CD14-positive monocyte (primary cell): ENCODE measurements around the gene PDPN. TPM values are rescaled to one million over a fixed set of nuclear protein-coding genes. Genes with fewer than 3 reads are reported as not detected.

Experiments
- DNase-seq, 3 donors: peaks; one replicate each; pipeline ENCODE4 v3.0.0-alpha.2; 2011 to 2022
- H2AFZ ChIP-seq: 2 replicates; pipeline ENCODE4 v1.6.0; 2012; ENCODE audit warnings: mild to moderate bottlenecking, low read depth, low read length, inconsistent platforms; ENCODE audit not compliant: insufficient read depth, poor library complexity, severe bottlenecking
- H3K27ac ChIP-seq, 2 donors: 1 replicate in 1 of 2; 2 replicates in 1 of 2; pipeline ENCODE4 v1.5.1; 2012 to 2013; ENCODE audit warnings: low read length in 2 of 2, control low read depth in 1 of 2, inconsistent platforms in 1 of 2, low read depth in 1 of 2, mild to moderate bottlenecking in 1 of 2
- H3K27me3 ChIP-seq, 2 donors: one replicate each; pipeline versions ENCODE4 v1.6.0 to v1.6.1; 2011 to 2013; ENCODE audit warnings: low read length in 2 of 2; ENCODE audit not compliant: control insufficient read depth in 2 of 2, insufficient read depth in 2 of 2
- H3K36me3 ChIP-seq, 2 donors: replicated peaks in 1 of 2; 1 replicate in 1 of 2; 2 replicates in 1 of 2; pipeline versions ENCODE4 v1.5.1 to v1.6.1; 2012 to 2013; ENCODE audit warnings: low read length in 2 of 2, control low read depth in 1 of 2, inconsistent platforms in 1 of 2, mild to moderate bottlenecking in 1 of 2; ENCODE audit not compliant: insufficient read depth in 2 of 2, control insufficient read depth in 1 of 2
- H3K4me1 ChIP-seq, 2 donors: 1 replicate in 1 of 2; 2 replicates in 1 of 2; pipeline versions ENCODE4 v1.5.1 to v1.6.1; 2012 to 2013; ENCODE audit warnings: low read length in 2 of 2, control low read depth in 1 of 2, inconsistent platforms in 1 of 2, mild to moderate bottlenecking in 1 of 2, moderate library complexity in 1 of 2; ENCODE audit not compliant: insufficient read depth in 2 of 2, control insufficient read depth in 1 of 2
- H3K4me2 ChIP-seq: replicated peaks from 2 replicates; pipeline ENCODE3; 2012; ENCODE audit warnings: low read length, moderate library complexity, mild to moderate bottlenecking; ENCODE audit not compliant: poor library complexity, severe bottlenecking; ENCODE audit errors: extremely low read depth
- H3K4me3 ChIP-seq, 3 experiments: fragments of 200-600 bp in 1 of 3; sonication (generic) in 1 of 3; replicated peaks in 1 of 3; 1 replicate in 2 of 3; 2 replicates in 1 of 3; pipeline ENCODE4 v1.5.1; 2011 to 2013; ENCODE audit warnings: low read length in 3 of 3, mild to moderate bottlenecking in 3 of 3, control low read depth in 2 of 3, low read depth in 2 of 3, inconsistent platforms in 1 of 3, moderate library complexity in 1 of 3
- H3K79me2 ChIP-seq: 2 replicates; pipeline ENCODE4 v1.6.0; 2012; ENCODE audit warnings: mild to moderate bottlenecking, control low read depth, inconsistent platforms, low read length, moderate library complexity; ENCODE audit not compliant: insufficient read depth
- H3K9ac ChIP-seq: 2 replicates; pipeline ENCODE4 v1.6.0; 2017; ENCODE audit warnings: low read length, mild to moderate bottlenecking; ENCODE audit not compliant: insufficient read depth, poor library complexity, severe bottlenecking
- H3K9me3 ChIP-seq, 2 donors: replicated peaks in 1 of 2; 1 replicate in 1 of 2; 2 replicates in 1 of 2; pipeline versions ENCODE4 v1.5.1 to v1.6.1; 2012 to 2013; ENCODE audit warnings: low read length in 2 of 2, control low read depth in 1 of 2; ENCODE audit not compliant: control insufficient read depth in 1 of 2, insufficient read depth in 1 of 2
- H4K20me1 ChIP-seq: 2 replicates; pipeline ENCODE4 v1.6.0; 2012; ENCODE audit warnings: mild to moderate bottlenecking, low read length, control low read depth, moderate library complexity; ENCODE audit not compliant: insufficient read depth
- H3K27ac Mint-ChIP-seq, 7 donors: one replicate each; pipeline ENCODE4 v1.8.0; 2020; ENCODE audit warnings: mild to moderate bottlenecking in 7 of 7, mixed read lengths in 7 of 7, moderate library complexity in 6 of 7, inconsistent platforms in 2 of 7
- H3K27me3 Mint-ChIP-seq, 3 donors: one replicate each; pipeline ENCODE4 v1.8.0; 2021 to 2022; ENCODE audit warnings: low read depth in 3 of 3, mild to moderate bottlenecking in 3 of 3, mixed read lengths in 3 of 3, moderate library complexity in 3 of 3, inconsistent platforms in 1 of 3
- H3K36me3 Mint-ChIP-seq, 2 donors: one replicate each; pipeline ENCODE4 v1.8.0; 2020; ENCODE audit warnings: mixed read lengths in 2 of 2, inconsistent platforms in 1 of 2, mild to moderate bottlenecking in 1 of 2
- H3K4me1 Mint-ChIP-seq: one replicate; pipeline ENCODE4 v1.8.0; 2020; ENCODE audit warnings: mild to moderate bottlenecking, mixed read lengths
- H3K4me3 Mint-ChIP-seq, 2 donors: one replicate each; pipeline ENCODE4 v1.8.0; 2020; ENCODE audit warnings: mild to moderate bottlenecking in 2 of 2, mixed read lengths in 2 of 2, moderate library complexity in 1 of 2
- H3K9me3 Mint-ChIP-seq, 7 donors: one replicate each; pipeline ENCODE4 v1.8.0; 2020 to 2022; ENCODE audit warnings: mixed read lengths in 7 of 7, mild to moderate bottlenecking in 6 of 7, moderate library complexity in 6 of 7, inconsistent platforms in 2 of 7
- CTCF ChIP-seq: fragments of 200-600 bp; IDR thresholded peaks from one replicate; pipeline ENCODE4 v1.8.0; 2022; ENCODE audit warnings: antibody characterized with exemption, mild to moderate bottlenecking
- WGBS: methylation state at CpG from one replicate; pipeline ENCODE4 v1.1.5; 2013; ENCODE audit warnings: missing lambda C conversion rate; ENCODE audit not compliant: insufficient coverage; 5-methylcytosine and 5-hydroxymethylcytosine counted together
- intact Hi-C, 2 donors: fragments of 100-400 bp; cut with micrococcal nuclease; formaldehyde crosslinking; loops; one replicate each; pipeline versions ENCODE4 v1.15.0 to v1.15.1; 2023
- polyA plus RNA-seq, 3 donors: library from polyadenylated mRNA; depleted of rRNA in 1 of 3; unstranded in 2 of 3; stranded (reverse) in 1 of 3; fragments of 300-500 nt in 2 of 3; fragments of >200 nt in 1 of 3; fragmentation: Illumina TruSeq in 2 of 3; gene quantifications; 1 replicate in 2 of 3; 2 replicates in 1 of 3; pipeline ENCODE4 v1.2.3, GENCODE V29; 2012 to 2021

The PDPN gene
- polyA plus RNA-seq, 3 donors: not detected

- peaks cover 0 to 2% of the 10 kb centered on the region in 2 donors for H3K36me3 Mint-ChIP-seq
- Histone ChIP-seq H3K4me2 (no peak overlapping the region), H3K9me3 (peaks cover 0 to 7% of the 10 kb centered on the region in 2 donors), H2AFZ (no peak overlapping the region), H3K4me1 (peaks cover 41 to 42% of the 10 kb centered on the region in 2 donors), H3K79me2 (no peaks in the 10 kb centered on the region), H3K36me3 (no peaks in the 10 kb centered on the region), H3K4me3 (no peak overlapping the region), H3K27me3 (no peaks in the 10 kb centered on the region), H3K9ac (no peak overlapping the region), H3K27ac (no peak overlapping the region), H4K20me1 (no peaks in the 10 kb centered on the region)
- DNase-seq: no peak
- 93% methylated on average over 4 of the region's 5 CpGs for WGBS
- H3K4me1 Mint-ChIP-seq: peaks cover 42% of the 10 kb centered on the region
- no peak overlapping the region for H3K4me3 Mint-ChIP-seq
- H3K9me3 Mint-ChIP-seq: peaks cover 3 to 18% (median 10%) of the 10 kb centered on the region in 7 donors
- peaks cover 1 to 2% (median 2%) of the 10 kb centered on the region in 3 donors for H3K27me3 Mint-ChIP-seq
- no peak overlapping the region for H3K27ac Mint-ChIP-seq
- intact Hi-C loops: loop anchor here in 1 of 2 donors (5.0 kb wide), 1 partner anchor 296 kb away; no protein-coding TSS in a partner anchor
- no peak for TF ChIP-seq CTCF
These were observed 77.9 kb downstream of the PDPN start for GRCh38 chr1:13661539-13661938.

DNA sequence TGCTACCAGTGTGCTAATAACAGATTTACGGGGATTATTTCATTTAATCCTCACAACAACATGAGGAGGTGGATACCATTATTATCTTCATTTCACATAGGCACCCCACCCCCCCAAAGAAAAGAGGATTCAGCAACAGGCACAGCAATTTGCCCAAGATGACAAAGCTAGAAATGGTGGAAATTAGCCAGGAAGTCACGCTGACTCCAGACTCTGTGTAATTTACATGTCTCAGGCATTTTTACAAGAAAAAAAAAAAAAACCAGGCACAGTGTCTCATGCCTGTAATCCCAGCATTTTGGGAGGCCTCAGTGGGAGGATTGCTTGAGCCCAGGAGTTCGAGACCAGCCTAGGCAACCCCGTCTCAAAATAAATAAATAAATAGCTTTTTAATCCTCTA, 78.9 kb downstream of the PDPN start:
- 0% methylated on average over 1 of the region's 4 CpGs for WGBS
- Histone ChIP-seq H3K4me2 (peak overlapping the region; percentile 42), H3K36me3 (no peaks in the 10 kb centered on the region), H3K27me3 (no peaks in the 10 kb centered on the region), H3K4me1 (peaks cover 41 to 42% of the 10 kb centered on the region in 2 donors), H3K4me3 (peak overlapping the region in 1 of 3 experiments; percentile 50), H3K9me3 (peaks cover 0 to 7% of the 10 kb centered on the region in 2 donors), H3K27ac (no peak overlapping the region), H3K9ac (no peak overlapping the region), H4K20me1 (no peaks in the 10 kb centered on the region), H2AFZ (no peak overlapping the region), H3K79me2 (no peaks in the 10 kb centered on the region)
- intact Hi-C loops: loop anchor here in 1 of 2 donors (5.0 kb wide), 1 partner anchor 295 kb away; no protein-coding TSS in a partner anchor
- H3K4me3 Mint-ChIP-seq: peak overlapping the region in 1 of 2 donors; percentile 85
- H3K9me3 Mint-ChIP-seq: peaks cover 3 to 14% (median 10%) of the 10 kb centered on the region in 7 donors
- H3K27ac Mint-ChIP-seq: peak overlapping the region in 3 of 7 donors; percentile 11 to 65 (median 33)
- peaks cover 0 to 1% (median 0%) of the 10 kb centered on the region in 3 donors for H3K27me3 Mint-ChIP-seq
- peak; percentile 32 to 66 (median 60) for DNase-seq
- peaks cover 0 to 2% of the 10 kb centered on the region in 2 donors for H3K36me3 Mint-ChIP-seq
- TF ChIP-seq CTCF: no peak
- peaks cover 42% of the 10 kb centered on the region for H3K4me1 Mint-ChIP-seq
